OCI-LY7 (cell line): ENCODE data around the gene PPP4R1.

Experiments used
- CTCF ChIP-seq: fragments of 200-600 bp; sonication (generic); conservative IDR thresholded peaks from 2 replicates; pipeline ENCODE4 v1.5.1; 2014; ENCODE audit warnings: mild to moderate bottlenecking, antibody characterized with exemption, low read length, moderate library complexity, mixed read lengths
- EZH2phosphoT487 ChIP-seq: fragments of 200-600 bp; sonication (generic); IDR thresholded peaks from 2 replicates; pipeline ENCODE4 v1.6.1; 2018; ENCODE audit warnings: low read depth, borderline replicate concordance, mild to moderate bottlenecking, mixed run types, antibody characterized with exemption, low read length, moderate library complexity, mixed read lengths

DNA sequence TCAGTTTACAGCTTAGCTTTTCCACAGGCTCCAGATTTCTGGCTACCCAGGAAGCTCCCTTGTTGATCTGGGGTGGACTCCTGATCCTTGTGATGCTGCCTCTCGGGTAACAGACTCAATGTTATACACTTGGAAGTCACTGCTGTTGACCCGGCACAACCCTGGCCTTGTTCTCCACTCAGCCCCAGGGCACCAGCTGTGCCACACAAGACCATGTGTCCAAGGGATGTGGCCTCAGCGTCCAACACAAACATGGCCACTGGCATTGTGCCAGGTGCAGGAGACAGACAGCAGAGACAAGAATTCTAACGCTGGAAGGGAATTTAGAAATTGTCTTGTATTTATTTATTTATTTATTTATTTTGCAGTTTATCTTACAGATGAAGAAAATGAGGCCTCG lies 39.0 kb upstream of the PPP4R1 start:
- TF ChIP-seq CTCF (no peak), EZH2phosphoT487 (no peak)
